Hematopoietic multipotent progenitor cell treated with erythropoietin and hydrocortisone succinate and interleukin-3 and kit ligand, for 6 days (in vitro differentiated cells): ENCODE data around the gene ROS1.
"Not testable (repeated sequence)": the region's sequence is repeated elsewhere in the genome, so short reads cannot be mapped to it uniquely, and the experiment has no call there.

Source experiments
- DNase-seq: peaks from one replicate; pipeline ENCODE4 v3.0.0-alpha.2; 2015

Gene ROS1

DNA sequence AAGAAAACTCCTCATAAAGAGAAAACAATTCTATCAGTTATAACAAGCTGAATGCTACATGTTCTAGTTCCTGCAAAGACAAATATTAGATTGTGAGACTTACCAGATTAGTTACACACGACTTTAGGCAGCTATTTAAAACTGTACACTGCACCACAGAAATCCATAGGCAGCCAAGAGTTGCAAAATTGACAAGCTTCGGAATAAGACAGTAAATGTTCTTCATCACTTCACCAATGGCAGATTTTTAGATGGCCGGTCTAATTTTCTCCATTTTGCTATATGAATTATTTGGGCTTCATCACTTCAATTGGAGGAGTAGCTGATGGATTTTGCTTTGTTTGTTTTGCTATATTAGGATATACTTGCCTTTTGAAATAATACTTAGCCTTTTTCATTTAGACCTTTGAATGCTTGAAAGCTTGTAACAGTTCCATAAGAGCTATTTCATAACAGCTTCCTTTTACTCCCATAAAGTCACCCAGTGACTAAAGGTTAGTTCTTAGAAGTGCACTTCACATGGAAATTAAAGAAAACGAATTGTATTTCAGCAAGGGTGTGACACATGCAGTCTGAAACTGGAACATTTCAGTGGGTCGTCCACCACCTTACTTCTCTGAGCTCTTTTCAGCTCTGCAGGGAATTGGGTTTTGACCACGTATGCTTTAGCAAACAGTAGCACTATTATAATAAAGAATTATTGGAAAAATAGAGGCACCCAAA is at the start of gene ROS1:
TSS of gene ROS1 (minus strand) at position 512 of the 723 bp plus-strand sequence. CDS start at position 226, 286 bp downstream.
- DNase-seq, result no peak

DNA sequence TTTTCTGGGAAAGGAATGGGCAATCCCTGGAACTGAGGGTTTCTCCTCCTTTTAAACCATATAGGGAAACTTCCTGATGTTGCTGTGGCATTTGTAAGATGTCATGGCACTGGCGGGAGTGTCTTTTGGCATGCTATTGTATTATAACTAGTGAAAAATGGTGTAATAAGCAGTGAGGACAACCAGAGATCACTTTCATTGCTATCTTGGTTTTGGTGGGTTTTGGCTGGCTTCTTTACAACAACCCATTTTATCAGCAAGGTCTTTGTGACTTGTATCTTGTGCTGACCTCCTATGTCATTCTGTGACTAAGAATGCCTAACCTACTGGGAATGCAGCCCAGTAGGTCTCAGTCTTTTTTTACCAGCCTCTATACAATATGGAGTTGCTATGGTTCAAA is 47.7 kb upstream of the ROS1 start:
- no peak for DNase-seq

DNA sequence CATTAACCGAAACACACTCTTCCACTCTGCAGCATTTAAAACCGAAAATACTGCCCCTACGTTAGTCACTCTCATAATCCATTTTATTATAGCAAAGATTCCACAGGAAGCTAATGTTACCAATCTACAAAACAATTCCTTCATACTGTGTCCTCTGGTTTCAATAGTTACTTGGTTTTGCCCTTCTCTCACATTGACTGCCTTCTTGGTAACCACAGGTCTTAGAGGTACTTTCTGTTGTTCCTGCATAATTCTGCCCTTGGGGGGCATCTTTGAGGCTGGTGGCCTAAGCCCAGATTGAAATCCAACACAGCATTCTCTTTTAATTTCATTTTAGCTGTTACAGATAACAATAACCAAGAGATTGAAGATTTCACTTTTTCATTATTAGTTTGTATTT is 46.9 kb upstream of the ROS1 start:
- DNase-seq, result no peak

DNA sequence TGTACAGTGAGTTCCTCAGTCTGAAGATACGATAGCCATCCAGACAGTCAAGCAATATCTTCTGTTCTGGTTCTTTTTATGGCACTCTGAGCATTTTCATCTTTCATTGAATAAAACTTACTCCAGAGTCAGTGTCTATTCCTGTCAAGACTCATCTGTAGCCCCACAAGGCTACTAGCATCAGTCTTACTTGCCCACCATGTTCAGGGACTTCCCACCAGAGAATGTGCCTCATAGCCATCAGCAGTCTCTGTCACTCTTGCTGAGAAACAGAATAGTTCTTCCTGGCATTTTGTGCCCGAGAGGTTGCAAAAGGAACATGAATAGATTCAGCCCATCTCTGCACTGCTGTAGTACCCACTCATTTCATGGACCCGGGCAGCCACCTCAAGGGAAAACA is 44.0 kb upstream of the ROS1 start:
- no peak for DNase-seq

DNA sequence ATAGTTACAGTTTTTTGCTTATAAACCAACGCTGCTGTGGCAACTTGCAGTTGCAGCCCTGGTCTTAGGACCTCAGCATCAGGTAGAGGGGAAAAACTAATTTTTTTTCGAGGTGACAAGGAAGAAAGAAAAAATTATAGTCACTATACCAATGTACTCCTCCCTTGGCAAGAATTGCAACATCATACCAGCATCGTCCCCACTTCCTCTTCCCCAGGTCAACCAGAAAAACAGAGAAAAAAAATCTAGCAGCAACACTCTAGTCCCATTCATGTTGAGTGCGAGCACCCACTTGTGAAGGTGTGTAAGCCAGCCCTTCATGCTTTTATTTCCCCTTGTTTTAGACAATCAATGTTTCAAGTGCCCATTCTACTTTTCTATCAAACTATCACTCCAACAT is 43.6 kb upstream of the ROS1 start:
- DNase-seq, result peak; percentile 70

DNA sequence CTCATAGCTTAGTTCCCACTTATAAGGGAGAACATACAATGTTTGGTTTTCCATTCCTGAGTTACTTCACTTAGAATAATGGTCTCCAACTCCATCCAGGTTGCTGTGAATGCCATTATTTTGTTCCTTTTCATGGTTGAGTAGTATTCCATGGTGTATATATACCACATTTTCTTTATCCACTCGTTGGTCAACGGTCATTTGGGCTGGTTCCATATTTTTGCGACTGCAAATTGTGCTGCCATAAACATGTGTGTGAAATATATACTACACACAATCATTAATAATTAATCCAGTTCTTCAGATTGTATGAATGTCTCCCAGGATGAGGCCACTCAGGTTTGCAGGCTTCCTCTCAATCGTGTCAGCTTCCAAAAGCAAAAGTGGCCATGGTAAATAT is 42.8 kb upstream of the ROS1 start:
- not testable (repeated sequence) for DNase-seq

DNA sequence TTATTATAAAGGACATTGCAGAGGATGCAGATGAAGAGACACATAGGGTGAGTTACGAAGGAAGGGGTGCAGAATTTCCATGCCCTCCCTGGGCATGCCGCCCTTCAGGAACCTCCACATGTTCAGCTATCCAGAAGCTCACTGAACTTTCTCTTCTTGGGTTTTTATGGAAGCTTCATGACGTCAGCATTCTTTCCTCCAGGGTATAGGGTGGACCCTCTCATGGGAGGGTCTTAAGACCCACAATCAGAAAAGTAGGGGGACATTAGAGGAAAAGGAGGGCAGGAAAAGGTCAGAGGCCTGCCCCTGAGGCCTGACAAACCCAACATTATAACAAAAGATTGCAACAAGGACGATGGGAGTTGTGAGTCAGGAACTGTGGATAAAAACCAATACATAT is 42.1 kb upstream of the ROS1 start:
- no peak for DNase-seq

DNA sequence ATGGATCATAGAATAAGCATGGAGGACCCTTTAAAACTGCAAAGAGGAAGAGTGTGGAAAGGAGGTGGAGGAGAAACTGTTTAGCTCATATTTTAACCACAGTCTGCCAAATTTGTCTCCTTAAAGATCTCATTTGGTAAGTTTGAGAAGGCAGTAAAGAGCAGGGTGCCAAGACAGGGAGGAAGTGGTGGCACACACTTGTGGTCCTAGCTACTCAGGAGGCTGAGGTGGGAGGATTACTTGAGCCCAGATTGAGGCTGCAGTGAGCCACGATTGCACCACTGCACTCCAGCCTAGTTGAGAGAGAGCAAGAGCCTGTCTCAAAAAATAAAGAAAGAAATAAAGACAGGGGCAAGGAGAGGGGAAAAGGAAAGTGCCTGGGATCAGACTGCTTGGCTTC is 39.9 kb upstream of the ROS1 start:
- DNase-seq, result no peak

DNA sequence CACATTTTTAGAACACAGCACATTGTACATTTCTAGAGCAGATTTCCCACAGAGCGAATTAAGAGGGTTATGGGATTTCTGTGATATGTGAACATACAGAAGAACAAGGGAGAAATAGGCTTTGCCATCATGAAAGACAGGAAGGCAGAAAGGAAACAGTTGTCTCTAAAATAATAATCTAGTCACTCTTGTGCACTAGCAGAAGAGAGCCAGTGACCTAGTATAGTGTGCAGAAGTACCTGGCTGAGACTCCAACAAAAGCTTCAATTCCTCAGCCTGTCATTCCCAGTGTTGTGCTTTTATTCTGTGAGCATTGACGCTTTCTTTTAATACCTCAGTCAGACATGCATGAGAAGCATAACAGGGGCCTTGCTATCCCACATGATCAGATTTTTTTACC is 39.0 kb upstream of the ROS1 start:
- no peak for DNase-seq

DNA sequence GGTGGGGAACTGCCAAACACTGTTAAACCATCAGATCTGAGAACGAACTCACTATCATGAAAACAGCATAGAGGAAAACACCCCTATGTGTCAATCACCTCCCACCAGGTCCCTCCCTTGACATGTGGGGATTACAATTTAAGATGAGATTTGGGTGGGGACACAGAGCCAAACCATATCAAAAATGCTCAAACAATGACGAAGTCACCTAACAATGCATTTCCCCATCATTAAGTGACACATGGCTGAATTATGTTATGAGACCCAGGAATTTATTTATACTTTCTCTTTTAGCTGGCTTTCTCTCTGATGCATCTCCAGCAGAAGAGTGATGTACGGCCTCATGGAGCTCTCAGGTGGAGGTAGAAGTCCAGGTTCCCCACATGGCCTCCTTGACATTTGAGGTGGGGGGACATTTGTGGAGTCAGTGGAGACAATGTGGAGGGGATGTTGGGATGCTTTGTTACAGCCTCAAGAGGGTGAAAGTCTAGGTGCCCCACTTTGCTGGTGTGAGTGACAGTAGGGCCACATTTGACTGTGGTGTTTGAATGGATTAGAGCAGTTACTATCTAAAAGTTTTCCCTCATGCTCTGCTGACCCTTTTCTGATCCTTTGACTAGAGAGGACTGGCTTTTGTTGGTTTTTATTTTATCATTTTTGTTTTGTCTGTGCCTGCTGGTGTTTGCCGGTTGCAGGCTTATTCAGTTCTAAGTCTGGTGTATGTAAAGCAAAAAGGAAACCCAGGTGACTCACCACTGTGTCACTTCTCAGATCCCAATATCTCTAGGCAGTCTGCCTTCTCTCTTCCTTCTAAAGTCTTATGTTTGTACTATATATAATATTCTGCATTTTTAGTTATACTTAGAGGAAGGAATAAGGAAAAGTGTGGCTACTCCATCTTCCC is 38.3 kb upstream of the ROS1 start:
- no peak for DNase-seq

DNA sequence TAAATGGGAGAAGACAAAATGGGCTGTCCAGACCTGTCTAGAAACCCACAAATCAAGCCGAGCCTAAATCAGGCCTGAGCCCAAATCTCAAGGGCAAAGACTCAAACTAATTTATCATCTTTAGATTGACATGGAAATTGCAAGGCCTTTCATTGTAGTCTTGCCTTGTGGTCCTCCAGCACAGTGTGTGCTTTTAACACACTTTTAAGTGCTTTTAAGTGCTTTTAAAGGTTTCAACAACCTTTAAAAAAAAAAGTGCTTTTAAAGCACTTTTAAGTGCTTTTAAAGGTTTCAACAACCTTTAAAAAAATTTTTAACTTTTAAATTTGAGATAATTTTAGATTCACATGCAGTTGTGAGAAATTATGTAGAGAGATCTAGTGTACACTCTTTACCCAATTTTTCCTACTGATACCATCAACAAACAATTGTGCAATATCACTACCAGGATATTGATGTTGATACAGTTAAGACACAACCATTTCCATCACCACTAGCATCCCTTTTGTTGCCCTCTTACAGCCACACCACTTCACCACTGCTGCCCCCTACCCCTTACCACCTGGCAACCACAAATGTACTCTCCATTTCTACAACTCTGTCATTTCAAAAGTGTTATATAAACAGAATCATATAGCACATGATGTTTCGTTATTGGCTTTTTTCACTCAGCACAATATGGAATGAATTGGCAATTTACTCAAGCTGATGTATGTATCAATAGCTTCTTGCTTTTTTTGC is 33.6 kb upstream of the ROS1 start:
- DNase-seq, result no peak

DNA sequence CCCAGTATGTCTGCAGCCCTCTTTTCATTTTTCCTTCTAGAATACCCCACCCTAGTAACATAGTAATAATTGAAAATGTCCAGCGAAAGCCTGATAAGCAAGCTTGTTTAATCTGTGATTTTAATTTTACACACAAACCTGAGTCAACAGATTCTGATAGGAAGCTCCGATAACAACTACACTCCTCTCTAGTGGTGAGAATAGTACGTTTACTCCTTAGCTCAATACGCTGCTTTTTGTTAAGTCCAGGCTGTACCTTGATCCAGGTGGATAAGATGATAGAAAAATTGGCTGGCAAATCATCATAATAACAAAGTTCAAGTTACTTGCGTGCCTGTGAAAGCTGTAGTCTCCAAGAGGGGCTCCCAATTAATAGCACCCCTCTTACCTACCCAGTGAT is 31.3 kb upstream of the ROS1 start:
- no peak for DNase-seq

DNA sequence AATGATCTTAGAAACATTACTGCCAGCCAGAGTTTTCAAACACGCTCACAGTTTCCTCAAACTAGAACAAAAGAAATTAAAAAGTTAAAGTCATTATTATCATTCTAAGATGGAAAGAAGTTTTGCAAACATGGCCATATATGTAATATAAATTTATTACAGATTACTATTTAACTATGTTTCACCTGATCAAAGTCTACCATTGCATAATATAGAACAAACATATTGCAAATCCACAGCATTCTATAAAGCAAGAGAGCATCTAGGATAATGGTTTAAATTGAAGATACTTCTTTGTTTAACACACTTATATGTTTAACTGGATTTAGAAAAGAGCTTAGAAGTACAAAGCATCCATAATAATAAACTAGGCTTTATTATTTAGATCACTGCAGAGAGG is 30.5 kb upstream of the ROS1 start:
- no peak for DNase-seq

DNA sequence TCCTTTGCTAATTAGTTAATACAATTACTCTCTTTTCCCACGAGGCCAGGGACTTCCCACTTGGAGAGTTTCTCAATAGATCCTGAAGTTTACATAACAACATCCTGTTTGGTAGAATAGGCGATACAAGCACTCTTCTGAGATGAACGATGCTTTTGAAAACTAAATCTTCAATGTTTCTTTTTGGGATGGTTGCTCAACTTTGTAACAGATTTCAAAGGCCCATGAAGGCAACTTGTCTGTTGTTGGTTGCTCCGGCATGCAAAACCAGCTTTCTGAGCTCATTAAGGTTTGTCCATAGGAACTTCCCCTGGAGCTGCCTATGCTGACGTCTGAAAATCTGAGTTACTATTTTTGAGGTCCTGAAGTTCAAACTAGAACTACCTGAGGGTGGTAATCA is 25.9 kb upstream of the ROS1 start:
- no peak for DNase-seq

DNA sequence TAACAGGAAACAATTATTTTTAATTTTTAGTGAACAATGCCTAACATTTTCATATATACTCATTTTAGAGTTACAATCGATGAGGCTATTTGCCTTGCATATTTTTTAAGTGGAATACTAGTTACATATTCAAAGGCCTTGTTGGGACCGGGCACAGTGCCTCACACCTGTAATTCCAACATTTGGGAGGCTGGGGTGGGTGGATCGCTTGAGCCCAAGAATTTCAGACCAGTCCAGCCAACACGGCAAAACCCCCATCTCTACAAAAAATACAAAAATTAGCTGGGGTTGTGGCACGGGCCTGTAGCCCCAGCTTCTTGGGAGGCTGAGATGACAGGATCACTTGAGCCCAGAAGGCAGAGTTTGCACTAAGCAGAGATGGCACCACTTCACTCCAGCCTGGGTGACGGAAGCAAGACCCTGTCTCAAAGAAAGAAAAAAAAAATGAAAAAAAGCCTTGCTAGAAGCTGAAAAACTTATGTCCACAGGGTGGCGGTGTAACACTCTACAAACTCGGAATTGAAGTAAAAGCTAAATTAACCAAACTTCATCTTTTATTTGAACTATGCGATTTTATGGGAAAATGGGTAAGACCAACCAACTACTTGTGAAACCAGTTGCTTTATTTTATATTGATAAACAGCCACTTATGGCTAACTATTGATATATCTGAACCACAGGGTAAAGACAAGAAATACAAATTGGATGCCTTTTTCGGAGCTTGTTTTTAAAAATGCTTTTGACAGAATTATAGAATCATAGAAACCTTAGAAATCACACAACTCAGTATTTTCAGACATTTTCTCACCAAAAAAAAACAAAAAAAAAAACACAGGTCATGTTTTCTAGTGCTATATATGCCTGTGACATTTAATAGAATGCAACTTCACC is 24.1 kb upstream of the ROS1 start:
- peak; percentile 83 for DNase-seq

DNA sequence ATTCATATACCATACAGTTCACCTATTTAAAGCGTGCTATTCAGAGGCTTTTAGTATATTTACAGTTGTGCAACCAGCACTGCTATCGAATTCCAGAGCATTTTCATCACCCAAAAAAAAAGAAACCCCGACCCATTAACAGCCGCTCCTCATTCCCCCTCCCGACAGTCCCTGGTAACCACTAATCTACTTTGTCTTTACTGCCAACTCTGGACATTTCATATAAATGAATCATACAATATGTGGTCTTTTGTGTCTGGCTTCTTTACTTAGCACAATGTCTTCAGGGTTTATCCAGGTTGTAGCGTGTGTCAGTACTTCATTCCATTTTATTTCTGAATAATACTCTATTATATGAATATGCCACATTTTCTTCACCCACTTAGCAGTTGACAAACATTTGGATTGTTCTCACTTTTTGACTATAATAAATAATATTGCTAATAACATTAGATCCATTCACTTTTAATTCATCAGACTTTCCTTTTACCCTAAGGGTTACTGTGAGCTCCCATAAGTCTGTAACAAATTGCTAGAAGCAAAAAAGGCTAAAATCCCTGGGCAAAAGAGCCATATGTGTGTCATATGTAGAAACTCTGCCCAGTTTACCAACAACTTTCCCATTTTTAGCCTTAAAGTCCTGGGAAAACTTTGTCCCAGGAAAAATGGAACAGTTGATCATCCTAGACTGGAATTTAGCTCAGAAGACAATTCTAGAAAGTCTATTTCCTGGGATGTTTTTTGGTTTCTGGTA is 23.2 kb upstream of the ROS1 start:
- DNase-seq, result no peak

DNA sequence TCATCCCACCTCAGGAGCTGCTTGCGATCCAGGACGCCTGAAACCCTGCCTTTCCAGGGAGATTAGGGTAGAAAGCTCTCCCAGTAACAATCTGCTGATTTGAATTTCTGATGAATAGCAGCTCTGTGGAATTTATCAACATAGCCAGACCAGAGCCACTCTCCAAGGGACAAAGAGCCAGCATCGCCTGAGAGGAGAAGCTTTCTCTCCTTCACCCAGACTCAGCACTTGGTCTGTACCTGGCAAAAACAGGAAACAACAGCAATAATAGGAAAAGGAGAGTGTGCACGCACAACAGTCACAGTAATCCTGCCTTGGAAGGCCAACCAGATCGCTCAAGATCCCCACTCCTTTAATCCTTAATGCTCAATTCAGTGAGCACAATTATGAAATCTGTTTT is 22.3 kb upstream of the ROS1 start:
- DNase-seq, result no peak

DNA sequence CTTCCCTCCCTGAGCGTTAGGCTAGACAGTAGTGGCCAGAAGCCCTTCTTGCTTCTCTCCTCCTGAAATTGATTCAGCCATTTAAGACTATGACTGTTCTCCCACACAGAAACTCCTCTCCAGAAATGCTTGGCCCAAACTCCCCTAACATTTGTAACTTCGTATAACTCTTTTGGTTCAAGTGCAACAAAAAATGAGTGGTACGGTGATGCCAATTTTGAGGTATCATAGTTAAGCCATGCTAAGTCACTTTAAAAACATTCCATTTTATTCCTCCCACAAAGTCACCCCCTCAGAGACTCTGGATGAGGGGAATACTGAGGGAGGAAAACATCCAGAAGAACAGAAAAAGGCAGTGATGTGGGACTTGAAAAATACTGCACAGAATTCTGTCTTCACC is 21.1 kb upstream of the ROS1 start:
- DNase-seq, result no peak

DNA sequence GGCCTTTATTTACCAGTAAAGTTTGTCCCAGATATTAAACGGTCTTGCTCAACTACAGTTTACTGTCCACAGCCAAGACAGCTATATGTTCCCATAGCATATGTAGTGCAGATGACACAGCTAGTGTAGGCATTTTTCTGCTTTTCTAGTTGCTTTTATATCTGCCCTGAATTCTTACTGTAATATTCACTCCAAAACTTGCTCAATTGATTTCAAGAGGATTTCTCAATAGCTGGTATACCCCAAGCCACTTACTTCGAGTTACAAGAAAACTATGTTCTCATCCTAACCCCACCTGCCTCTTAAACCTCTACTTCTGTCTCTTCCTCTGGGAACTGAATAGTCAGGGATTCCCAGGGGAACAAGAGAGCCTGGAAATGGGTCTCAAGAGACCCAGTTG is 18.9 kb upstream of the ROS1 start:
- DNase-seq, result no peak

DNA sequence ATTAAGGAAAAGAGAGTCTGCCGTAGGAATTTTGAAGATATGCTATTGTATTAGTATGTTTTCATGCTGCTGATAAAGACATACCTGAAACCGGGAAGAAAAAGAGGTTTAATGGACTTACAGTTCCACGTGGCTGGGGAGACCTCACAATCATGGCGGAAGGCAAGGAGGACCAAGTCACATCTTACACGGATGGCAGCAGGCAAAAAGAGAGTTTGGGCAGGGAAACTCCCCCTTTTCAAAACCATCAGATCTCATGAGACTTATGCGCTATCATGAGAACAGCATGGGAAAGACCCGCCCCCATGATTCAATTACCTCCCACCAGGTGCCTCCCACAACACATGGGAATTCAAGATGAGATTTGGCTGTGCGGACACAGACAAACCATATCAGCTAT is 16.6 kb upstream of the ROS1 start:
- not testable (repeated sequence) for DNase-seq

DNA sequence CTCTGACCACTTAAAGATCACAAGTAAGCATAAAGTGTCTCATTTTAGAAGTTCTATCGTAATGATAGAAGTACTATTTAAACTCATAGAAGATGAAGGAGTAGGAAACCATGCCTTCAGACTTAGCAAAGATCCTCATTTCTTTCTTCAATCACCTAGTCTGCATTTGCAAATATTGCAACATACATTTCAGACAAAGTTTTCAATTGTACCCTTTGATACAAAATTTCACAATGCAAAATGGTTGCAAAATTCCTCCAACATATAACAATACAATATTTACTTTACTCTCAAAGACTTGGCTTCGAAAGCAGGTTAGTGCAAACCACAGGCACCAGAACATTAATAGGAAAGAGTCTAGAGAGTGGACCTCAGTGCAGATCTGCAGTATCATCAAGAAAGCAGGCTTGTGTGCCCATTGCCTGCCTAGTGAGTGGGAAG is 16.1 kb upstream of the ROS1 start:
- DNase-seq, result no peak
